ENCODE data around the gene GID8. TPM values are rescaled to one million over a fixed set of nuclear protein-coding genes. Genes with fewer than 3 reads are reported as not detected.

Gene GID8
- total and polyA plus RNA-seq, 2 of the 13 experiments (the other 11 are each of a cell fraction or from before 2014, with no cell fraction given): 39.6 to 59.8 TPM

DNA sequence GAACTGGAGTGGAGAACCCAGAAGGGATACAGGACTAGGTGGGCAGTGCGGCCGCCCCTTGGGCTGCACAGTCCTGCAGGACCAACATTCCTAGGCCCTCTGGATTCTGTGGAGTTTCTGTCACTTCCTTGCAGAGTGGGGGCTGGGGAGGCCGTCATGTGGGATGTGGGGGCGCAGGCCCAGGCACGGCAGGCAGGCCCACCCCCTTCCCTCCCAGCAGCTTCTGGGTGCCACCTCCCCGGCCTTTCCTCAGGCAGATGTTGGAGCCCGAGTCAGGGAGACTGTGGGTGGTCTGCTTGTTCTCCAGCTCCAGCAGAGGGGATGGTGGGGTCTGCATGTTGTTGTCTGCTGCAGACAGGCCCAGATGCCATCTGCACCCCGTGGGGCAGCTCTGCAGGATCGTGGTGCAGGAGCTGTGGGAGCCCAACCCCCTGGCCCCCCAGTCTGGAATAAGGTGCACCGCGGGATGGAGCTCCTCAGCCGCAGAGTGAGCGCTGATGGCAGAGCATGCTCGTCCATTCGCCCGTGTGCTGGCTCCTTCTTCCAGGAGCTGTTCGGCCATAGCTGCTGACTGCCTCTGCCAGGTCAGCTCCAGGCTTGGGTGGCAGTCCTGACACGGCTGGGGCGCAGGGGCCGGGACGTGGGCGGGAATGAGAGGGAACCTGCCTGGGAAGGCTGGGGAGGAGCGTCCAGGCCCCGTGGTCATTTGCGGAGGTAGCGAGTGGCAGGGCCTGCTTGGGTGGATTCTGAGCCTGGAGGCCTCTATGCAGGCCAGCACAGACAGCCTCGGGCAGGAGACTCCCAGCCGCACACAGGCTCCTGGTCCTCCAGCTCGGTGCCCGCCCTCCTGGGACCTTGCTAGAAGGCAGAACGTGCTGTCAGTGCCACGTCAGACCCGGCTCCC is 32.6 kb downstream of the GID8 start (continued):
- TF ChIP-seq RERE (CRISPR knock-in tag; IDR thresholded peaks at IDR 0.05; ENCODE audit: low read depth): no peak
- TF ChIP-seq KLF12 (CRISPR knock-in tag; IDR thresholded peaks at IDR 0.05; ENCODE audit: borderline replicate concordance): no peak
- TF ChIP-seq, protein P1, sequence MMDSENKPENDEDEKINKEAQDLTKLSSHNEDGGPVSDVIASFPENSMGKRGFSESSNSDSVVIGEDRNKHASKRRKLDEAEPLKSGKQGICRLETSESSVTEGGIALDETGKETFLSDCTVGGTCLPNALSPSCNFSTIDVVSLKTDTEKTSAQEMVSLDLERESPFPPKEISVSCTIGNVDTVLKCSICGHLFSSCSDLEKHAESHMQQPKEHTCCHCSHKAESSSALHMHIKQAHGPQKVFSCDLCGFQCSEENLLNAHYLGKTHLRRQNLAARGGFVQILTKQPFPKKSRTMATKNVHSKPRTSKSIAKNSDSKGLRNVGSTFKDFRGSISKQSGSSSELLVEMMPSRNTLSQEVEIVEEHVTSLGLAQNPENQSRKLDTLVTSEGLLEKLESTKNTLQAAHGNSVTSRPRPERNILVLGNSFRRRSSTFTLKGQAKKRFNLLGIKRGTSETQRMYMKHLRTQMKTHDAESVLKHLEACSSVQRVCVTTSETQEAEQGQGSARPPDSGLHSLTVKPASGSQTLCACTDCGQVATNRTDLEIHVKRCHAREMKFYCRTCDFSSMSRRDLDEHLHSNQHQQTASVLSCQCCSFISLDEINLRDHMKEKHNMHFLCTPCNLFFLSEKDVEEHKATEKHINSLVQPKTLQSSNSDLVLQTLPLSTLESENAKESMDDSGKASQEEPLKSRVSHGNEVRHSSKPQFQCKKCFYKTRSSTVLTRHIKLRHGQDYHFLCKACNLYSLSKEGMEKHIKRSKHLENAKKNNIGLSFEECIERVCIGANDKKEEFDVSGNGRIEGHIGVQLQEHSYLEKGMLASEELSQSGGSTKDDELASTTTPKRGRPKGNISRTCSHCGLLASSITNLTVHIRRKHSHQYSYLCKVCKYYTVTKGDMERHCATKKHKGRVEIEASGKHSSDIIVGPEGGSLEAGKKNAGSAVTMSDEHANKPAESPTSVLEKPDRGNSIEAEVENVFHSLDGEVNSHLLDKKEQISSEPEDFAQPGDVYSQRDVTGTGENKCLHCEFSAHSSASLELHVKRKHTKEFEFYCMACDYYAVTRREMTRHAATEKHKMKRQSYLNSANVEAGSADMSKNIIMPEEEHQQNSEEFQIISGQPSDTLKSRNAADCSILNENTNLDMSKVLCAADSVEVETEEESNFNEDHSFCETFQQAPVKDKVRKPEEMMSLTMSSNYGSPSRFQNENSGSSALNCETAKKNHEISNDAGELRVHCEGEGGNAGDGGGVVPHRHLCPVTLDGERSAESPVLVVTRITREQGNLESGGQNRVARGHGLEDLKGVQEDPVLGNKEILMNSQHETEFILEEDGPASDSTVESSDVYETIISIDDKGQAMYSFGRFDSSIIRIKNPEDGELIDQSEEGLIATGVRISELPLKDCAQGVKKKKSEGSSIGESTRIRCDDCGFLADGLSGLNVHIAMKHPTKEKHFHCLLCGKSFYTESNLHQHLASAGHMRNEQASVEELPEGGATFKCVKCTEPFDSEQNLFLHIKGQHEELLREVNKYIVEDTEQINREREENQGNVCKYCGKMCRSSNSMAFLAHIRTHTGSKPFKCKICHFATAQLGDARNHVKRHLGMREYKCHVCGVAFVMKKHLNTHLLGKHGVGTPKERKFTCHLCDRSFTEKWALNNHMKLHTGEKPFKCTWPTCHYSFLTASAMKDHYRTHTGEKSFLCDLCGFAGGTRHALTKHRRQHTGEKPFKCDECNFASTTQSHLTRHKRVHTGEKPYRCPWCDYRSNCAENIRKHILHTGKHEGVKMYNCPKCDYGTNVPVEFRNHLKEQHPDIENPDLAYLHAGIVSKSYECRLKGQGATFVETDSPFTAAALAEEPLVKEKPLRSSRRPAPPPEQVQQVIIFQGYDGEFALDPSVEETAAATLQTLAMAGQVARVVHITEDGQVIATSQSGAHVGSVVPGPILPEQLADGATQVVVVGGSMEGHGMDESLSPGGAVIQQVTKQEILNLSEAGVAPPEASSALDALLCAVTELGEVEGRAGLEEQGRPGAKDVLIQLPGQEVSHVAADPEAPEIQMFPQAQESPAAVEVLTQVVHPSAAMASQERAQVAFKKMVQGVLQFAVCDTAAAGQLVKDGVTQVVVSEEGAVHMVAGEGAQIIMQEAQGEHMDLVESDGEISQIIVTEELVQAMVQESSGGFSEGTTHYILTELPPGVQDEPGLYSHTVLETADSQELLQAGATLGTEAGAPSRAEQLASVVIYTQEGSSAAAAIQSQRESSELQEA (CRISPR knock-in tag; IDR thresholded peaks at IDR 0.05; ENCODE audit: not compliant biosample characterization): no peak
- no peak for TF ChIP-seq ZBTB7B (CRISPR knock-in tag; IDR thresholded peaks at IDR 0.05)
- no peak for TF ChIP-seq KLF11 (CRISPR knock-in tag; IDR thresholded peaks at IDR 0.05)
- no peak for TF ChIP-seq ZNF749 (CRISPR knock-in tag; IDR thresholded peaks at IDR 0.05; ENCODE audit: borderline replicate concordance)
- TF ChIP-seq, protein P2, sequence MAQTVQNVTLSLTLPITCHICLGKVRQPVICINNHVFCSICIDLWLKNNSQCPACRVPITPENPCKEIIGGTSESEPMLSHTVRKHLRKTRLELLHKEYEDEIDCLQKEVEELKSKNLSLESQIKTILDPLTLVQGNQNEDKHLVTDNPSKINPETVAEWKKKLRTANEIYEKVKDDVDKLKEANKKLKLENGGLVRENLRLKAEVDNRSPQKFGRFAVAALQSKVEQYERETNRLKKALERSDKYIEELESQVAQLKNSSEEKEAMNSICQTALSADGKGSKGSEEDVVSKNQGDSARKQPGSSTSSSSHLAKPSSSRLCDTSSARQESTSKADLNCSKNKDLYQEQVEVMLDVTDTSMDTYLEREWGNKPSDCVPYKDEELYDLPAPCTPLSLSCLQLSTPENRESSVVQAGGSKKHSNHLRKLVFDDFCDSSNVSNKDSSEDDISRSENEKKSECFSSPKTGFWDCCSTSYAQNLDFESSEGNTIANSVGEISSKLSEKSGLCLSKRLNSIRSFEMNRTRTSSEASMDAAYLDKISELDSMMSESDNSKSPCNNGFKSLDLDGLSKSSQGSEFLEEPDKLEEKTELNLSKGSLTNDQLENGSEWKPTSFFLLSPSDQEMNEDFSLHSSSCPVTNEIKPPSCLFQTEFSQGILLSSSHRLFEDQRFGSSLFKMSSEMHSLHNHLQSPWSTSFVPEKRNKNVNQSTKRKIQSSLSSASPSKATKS (CRISPR knock-in tag; IDR thresholded peaks at IDR 0.05): no peak
- no peak for TF ChIP-seq ZNF335 (CRISPR knock-in tag; IDR thresholded peaks at IDR 0.05)
- no peak; the same call in 1 of the 2 replicates for TF ChIP-seq NFKBIZ (CRISPR knock-in tag; IDR thresholded peaks at IDR 0.05)
- no peak for TF ChIP-seq NFIC (IDR thresholded peaks at IDR 0.05; ENCODE audit: low read length)
- no peak for TF ChIP-seq ZNF549 (CRISPR knock-in tag; IDR thresholded peaks at IDR 0.05)
- no peak for TF ChIP-seq U2AF1 (optimal IDR thresholded peaks at IDR 0.05; ENCODE audit: low read depth, low read length)
